ENCODE measurements around the gene DMRTC2.

Gene DMRTC2

GRCh38 chr19:41845001-41845050 lies at the start of gene DMRTC2:
DMRTC2 (plus strand) TSS chr19:41845042; CDS start chr19:41847429, 2,387 bp downstream.
- DNase-seq (ENCODE audit: low spot score): no peak

- no peak for DNase-seq (ENCODE audit: low spot score)
These were observed 48.5 kb upstream of the DMRTC2 start, which contains the start of gene CEACAM3 for GRCh38 chr19:41796362-41796761. CEACAM3 (plus strand) TSS chr19:41796587; CDS start chr19:41796678, 91 bp downstream.

DNA sequence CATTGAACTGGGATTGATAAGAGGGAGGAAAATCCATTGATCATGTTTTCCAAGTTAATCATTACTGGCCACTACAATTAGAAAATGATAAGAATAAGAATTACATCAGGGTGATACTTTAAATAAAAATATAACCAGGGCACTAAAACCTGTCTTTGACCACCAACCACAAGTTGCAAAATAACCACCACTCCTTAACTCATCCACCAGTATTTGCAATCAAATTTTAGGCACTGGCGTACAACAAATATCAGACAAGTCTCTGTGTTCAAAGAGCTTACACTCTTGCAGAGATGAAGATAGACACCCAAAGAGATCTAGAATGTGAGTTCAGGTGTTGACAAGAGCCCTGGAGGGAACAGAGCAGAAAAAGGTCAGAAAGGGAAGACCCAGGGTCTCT lies 47.9 kb upstream of the DMRTC2 start:
- DNase-seq (ENCODE audit: low spot score): no peak

DNA sequence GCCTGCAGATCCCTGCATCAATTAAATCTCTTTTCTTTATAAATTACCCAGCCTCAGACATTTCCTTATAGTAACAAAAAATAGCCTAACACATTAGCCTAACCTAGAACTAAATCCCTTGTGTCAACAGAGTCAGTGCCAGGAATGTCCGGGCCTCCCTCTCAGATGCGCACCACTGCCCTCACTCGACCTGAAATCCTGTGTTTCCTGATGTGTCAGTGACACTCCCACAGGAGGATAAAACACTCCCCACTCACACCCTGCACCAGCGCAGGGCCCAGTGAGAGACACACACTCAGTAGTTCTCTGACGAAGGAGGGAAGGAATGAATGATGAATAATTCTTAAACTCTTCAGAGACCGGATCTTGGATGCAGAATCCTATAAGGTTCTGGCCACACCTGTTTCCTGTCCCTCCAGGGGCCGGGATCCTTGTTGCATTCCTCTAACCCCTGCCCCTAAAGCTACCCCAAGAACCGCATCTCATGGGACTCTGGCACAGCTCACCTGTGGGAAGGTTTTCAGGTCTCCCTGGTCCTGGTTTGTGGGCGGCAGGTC lies 45.3 kb upstream of the DMRTC2 start:
- no peak for DNase-seq (ENCODE audit: low spot score)

- DNase-seq (ENCODE audit: low spot score): no peak
These were observed 43.8 kb upstream of the DMRTC2 start for GRCh38 chr19:41801031-41801430.

DNA sequence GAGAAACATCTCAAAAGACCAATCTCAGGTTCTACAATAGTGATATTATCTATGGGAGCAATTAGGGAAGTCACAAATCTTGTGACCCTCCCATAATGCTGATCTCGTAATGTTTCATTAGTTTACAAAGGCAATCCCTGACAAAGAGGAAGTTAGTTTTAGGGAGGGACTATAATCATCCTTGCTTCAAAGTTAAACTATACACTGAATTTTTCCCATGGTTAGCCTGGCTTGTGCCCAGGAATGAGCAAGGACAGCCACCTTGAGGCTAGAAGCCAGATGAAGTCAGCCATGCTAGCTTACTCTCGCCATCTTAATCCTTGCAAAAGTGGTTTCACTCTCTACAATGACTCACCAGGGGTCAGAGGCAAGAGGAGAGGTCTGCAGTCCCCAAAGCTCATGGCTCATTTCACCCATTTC lies 43.0 kb upstream of the DMRTC2 start:
- no peak for DNase-seq (ENCODE audit: low spot score)

DNA sequence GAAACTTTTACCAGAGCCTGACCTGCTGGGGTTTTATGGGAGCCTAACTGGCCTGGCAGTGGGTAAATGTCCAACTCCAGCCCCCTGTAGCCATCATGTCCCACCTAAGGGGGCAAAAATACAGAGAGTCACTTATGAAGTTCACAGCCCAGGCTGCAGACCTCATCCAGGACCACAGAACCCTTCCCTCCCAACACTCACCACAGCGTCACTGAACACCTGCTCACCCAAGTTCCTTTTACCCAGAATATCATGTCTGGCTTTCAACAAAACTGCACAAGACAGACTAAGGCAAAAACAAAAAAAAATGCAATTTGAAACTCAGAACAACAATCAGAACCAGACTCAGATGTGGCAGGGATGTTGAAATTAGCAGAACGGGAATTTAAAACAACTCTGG lies 42.1 kb upstream of the DMRTC2 start:
- DNase-seq (ENCODE audit: low spot score): no peak

- no peak for DNase-seq (ENCODE audit: low spot score)
These were observed 40.5 kb upstream of the DMRTC2 start for GRCh38 chr19:41804336-41804735.

GRCh38 chr19:41807176-41807575 lies 37.7 kb upstream of the DMRTC2 start:
- no peak for DNase-seq (ENCODE audit: low spot score)

DNA sequence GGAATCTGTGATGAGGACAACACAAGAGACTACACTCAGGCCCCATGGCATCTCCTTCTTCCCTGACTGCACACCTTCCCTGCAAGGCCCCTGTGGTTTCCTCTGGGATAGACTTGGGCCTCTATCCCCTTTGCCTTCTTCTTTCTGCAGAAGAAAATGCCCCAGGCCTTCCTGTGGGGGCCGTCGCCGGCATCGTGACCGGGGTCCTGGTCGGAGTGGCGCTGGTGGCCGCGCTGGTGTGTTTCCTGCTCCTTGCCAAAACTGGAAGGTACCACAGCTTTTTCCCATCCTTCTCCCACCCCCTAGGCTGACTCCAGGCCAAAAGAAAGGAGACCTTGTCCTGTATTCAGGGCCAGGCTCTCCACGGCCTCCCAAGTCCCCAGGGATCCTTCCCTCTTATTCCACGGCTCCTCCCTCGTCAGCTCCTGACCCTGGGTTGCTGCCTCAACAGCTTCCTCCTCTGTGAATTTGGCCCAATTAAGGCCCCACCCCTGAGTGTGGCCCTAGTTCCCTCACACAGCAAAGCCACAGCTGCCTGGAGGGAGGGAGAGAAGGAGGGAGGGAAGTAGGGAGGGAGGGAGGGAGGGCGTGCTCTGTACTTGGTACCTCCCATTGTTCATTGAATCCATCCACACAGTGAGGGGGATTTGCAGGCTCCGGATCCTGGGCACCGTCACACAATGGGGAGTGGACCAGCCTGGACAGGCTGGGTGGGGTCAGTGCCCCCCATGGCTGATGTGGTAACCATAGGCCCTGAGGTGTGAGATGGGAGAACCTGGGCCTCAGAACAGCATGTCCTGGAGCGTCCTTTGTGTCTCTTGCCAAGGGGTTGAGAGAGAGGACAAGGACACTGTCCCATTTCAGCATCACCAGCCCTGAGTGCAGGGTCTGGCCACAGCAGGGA lies 35.9 kb upstream of the DMRTC2 start:
- no peak for DNase-seq (ENCODE audit: low spot score)

- no peak for DNase-seq (ENCODE audit: low spot score)
These were observed 34.5 kb upstream of the DMRTC2 start for GRCh38 chr19:41810301-41810700.

DNA sequence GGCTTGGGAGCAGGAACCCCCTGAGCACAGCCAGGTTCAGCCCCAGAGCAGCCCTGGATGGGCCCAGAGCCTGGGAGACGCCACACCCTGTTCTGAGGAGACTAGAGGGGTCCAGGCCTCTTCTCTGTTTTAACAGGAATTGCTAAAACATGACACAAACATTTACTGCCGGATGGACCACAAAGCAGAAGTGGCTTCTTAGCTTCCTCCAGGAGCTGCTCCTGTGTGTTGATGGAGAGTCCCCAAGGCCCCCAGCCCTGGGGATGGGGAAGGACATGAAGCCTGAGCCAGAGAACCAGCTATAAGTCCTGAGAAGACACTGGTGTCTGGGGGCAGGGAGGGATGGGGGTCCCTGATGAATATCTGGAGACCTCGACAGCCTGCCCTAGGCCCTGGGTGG lies 33.8 kb upstream of the DMRTC2 start:
- no peak for DNase-seq (ENCODE audit: low spot score)

GRCh38 chr19:41811981-41812380 lies 32.9 kb upstream of the DMRTC2 start:
- DNase-seq (ENCODE audit: low spot score): no peak

- no peak for DNase-seq (ENCODE audit: low spot score)
These were observed 30.9 kb upstream of the DMRTC2 start for GRCh38 chr19:41813911-41814310.

- DNase-seq (ENCODE audit: low spot score): no peak
These were observed 29.5 kb upstream of the DMRTC2 start for GRCh38 chr19:41815301-41815700.

DNA sequence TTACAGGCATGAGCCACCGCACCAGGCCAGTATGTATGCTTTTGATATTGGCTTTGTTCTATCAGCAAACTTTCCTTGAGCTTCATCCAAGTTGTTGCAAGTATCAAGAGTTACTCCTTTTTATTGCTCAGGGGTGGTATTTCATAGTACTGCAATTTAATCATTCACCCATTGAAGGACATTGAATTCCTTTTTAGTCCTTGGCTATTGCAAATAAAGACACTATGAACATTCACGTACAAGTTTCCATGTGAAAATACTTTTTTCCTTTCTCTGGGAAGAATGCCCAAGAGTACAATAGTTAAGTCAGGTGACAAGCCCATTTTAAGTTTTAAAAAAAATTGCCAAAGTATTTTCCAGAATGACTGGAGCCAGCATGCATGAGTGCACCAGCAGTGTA lies 28.1 kb upstream of the DMRTC2 start:
- no peak for DNase-seq (ENCODE audit: low spot score)

- peak; percentile 81 for DNase-seq (ENCODE audit: low spot score)
These were observed 23.7 kb upstream of the DMRTC2 start for GRCh38 chr19:41821003-41821735.

DNA sequence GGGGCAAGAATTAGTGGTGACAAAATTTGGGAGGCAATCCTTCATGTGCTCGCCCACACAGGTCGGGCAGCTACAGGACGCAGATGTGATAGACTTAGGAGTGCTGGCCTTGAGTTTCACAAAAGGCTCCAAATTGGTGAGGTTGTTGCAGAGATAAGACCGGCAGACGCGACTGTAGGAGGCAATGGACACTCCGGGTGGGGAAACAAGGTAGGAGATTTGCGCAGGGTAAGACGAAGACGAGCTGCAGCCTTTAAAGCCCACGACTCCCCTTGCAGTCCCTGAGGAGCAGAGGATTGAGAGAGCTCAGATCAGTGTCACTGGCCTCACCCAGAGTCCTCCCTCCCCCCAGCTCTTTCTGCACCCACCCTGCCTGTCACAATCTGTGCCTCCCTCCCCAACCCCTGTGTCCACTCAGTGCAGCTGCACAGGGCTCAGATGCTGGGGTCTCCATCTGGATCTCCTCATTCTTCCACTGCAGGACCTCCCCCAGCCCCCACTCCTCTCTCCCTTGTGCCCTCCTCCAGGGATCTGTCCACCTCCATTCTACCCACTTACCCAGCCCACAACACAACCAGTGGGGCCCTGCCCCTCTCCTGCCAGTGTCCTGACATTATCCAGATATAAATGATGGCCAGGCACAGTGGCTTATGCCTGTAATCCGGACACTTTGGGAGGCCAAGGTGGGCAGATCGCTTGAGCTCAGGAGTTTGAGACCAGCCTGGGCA lies 6.7 kb upstream of the DMRTC2 start:
- DNase-seq (ENCODE audit: low spot score): no peak

DNA sequence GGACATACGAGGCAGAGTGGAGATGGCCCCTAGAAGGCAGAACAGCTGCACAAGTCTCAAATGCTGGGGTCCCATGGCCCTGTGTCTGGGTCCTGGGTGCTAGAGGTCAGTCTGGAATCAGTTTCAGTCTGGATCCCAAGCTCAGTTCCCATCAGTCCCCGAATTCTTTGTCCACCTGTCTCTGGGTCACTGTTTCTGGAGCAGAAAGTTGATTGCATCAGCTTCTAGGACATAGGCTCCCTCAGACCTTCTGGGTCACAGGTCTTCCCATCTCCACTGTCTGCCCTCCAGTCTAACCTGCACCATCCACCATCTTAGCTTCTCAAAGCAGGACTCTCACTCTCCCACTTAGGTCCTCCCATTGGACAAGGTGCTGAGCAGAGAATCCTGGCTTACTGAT lies 5.6 kb upstream of the DMRTC2 start:
- DNase-seq (ENCODE audit: low spot score): no peak

GRCh38 chr19:41843371-41843770 lies 1.5 kb upstream of the DMRTC2 start:
- no peak for DNase-seq (ENCODE audit: low spot score)

DNA sequence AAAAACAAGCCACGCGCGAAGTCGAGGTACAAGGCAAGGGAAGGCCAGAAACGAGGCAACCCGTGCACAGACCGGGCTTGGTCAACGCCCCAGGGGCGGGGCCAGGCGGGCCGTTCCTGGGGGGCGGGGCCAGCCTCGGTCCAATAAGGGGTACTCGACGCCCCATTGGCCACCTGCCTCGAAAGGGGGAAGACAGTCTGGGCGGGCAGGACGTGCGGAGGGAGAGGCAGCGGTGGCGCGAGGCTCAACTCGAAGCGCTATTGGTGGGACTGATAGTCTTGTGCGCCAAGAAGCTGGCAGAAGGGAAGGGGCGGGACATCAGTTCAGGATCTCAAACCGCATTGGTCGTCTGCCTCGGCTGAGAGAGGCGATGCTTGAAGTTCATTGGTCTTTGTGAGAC lies 241 bp upstream of the DMRTC2 start, which contains the start of gene LYPD4:
LYPD4 (minus strand) TSS at position 83 of the 400 bp plus-strand sequence. CDS start 5,398 bp downstream, outside the sequence.
- peak; percentile 25 for DNase-seq (ENCODE audit: low spot score)

GRCh38 chr19:41845051-41845590 lies 279 bp downstream of the DMRTC2 start:
- DNase-seq (ENCODE audit: low spot score): no peak
